ENCODE results near the gene POSTN.

The POSTN gene

DNA sequence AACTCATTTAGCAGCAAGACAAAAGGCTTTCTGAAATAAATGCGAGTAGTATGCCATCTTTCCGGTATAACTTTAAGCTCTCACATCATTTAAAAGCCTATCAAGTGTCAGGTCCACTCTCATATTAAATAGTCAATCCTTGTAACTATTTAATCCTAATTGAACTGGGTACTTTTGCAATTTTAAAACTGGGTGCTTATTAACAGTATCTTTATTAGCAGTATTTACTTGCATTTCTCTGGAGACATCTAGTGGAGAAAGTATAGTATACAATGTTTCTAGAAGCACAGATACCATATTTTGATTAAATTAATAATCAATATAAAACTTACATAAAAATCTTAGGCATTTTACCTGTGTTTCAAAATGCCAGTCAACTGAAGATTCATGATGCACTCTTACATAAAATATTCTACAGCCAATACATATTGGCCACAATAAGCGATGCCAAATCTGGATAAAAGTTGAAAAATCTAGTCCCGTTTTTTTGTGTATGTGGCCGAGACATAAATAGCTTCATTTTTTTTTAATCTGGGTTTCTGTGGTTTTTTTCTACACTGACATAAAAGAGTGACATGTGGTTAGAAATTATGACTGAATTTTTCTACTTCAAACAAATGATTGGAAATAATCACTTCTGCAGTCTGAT is 4.3 kb upstream of the POSTN start:
- no peak overlapping the region for H4K8ac ChIP-seq (ENCODE audit: low read depth, low read length)
- H2AK5ac ChIP-seq (ENCODE audit: low read length), result no peak overlapping the region
- H3K79me2 ChIP-seq (ENCODE audit: control insufficient read depth, insufficient read depth, low read length), result no peaks in the 10 kb centered on the region
- no peaks in the 10 kb centered on the region for H3K27me3 ChIP-seq (ENCODE audit: insufficient read depth, low read length, poor library complexity)
- H3K79me1 ChIP-seq (ENCODE audit: low read length), result no peaks in the 10 kb centered on the region
- H2BK5ac ChIP-seq (ENCODE audit: low read length), result no peak overlapping the region
- H3K36me3 ChIP-seq (ENCODE audit: control insufficient read depth, insufficient read depth, low read length), result no peaks in the 10 kb centered on the region
- H3K18ac ChIP-seq (ENCODE audit: low read length), result no peak overlapping the region
- H3K4me3 ChIP-seq (ENCODE audit: low read length), result no peak overlapping the region
- H3K56ac ChIP-seq (ENCODE audit: low read length), result no peak overlapping the region
- no peak overlapping the region for H3K9ac ChIP-seq (ENCODE audit: low read length)
- H3K27ac ChIP-seq (ENCODE audit: low read depth, low read length), result no peak overlapping the region
- H3K23ac ChIP-seq (ENCODE audit: low read length), result no peak overlapping the region
- no peak overlapping the region for H3K4me2 ChIP-seq (ENCODE audit: low read length)
- no peak overlapping the region for H3K4ac ChIP-seq (ENCODE audit: low read depth, low read length)
- H2BK120ac ChIP-seq (ENCODE audit: low read depth, low read length), result no peak overlapping the region
- DNase-seq, result no peak
- no peak overlapping the region for H2BK15ac ChIP-seq (replicated peaks; ENCODE audit: low read depth)
- no peaks in the 10 kb centered on the region for H3K4me1 ChIP-seq (ENCODE audit: control insufficient read depth, low read depth, low read length)
- no peak overlapping the region for H4K5ac ChIP-seq (ENCODE audit: low read length)
- WGBS (ENCODE audit: extremely low coverage, insufficient coverage, low lambda C conversion rate), result no CpG with 5 or more reads among the region's 5 CpGs

DNA sequence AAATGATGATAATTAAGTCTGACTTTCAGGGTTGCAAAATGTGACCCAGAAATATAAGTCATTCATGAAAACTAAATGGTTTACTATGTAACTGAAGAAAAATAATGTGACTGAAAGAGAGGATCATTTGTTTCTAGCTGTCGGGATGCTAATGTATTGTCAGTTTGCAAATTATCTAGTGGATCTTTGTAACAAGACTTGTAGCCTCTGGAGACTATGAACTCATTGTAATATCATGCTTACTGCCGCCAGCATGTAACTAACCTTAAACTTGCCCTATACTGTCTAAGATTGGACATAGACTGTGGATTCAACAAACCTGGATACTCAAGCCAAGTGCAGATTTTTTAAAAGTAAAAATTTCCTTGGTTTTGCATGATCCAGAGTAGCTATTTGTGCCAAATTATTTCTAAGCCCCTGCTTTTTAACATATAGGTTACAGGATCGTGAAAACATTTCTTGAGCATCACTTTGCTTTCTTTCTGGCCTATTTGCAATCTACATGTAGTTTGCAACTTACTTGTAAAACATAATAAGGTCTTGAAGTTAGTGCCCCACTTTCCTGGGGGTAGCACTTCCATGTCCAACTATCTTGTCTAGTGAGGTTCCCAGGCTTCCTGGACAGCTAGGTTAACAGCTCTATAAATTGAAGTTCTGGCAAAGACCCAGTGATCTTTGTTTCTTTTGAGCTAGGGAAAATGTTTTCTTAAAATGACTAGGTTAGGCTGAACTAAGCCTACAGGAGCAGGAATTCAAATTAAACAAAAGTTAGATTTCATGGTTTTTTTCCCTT is 3.3 kb upstream of the POSTN start:
- no CpG with 5 or more reads among the region's 3 CpGs for WGBS (ENCODE audit: extremely low coverage, insufficient coverage, low lambda C conversion rate)
- Histone ChIP-seq H3K4me3 (ENCODE audit: low read length) (no peak overlapping the region), H3K9ac (ENCODE audit: low read length) (no peak overlapping the region), H2BK5ac (ENCODE audit: low read length) (no peak overlapping the region), H3K27me3 (ENCODE audit: insufficient read depth, low read length, poor library complexity) (no peaks in the 10 kb centered on the region), H3K4me2 (ENCODE audit: low read length) (no peak overlapping the region), H2AK5ac (ENCODE audit: low read length) (no peak overlapping the region), H3K79me1 (ENCODE audit: low read length) (no peaks in the 10 kb centered on the region), H3K56ac (ENCODE audit: low read length) (no peak overlapping the region), H2BK120ac (ENCODE audit: low read depth, low read length) (no peak overlapping the region), H3K23ac (ENCODE audit: low read length) (no peak overlapping the region), H3K4me1 (ENCODE audit: control insufficient read depth, low read depth, low read length) (no peaks in the 10 kb centered on the region), H3K79me2 (ENCODE audit: control insufficient read depth, insufficient read depth, low read length) (no peaks in the 10 kb centered on the region), H3K27ac (ENCODE audit: low read depth, low read length) (no peak overlapping the region), H3K4ac (ENCODE audit: low read depth, low read length) (no peak overlapping the region), H4K8ac (ENCODE audit: low read depth, low read length) (no peak overlapping the region), H4K5ac (ENCODE audit: low read length) (no peak overlapping the region), H3K36me3 (ENCODE audit: control insufficient read depth, insufficient read depth, low read length) (no peaks in the 10 kb centered on the region), H2BK15ac (replicated peaks; ENCODE audit: low read depth) (peak overlapping the region; percentile 57), H3K18ac (ENCODE audit: low read length) (no peak overlapping the region)
- DNase-seq, result no peak

DNA sequence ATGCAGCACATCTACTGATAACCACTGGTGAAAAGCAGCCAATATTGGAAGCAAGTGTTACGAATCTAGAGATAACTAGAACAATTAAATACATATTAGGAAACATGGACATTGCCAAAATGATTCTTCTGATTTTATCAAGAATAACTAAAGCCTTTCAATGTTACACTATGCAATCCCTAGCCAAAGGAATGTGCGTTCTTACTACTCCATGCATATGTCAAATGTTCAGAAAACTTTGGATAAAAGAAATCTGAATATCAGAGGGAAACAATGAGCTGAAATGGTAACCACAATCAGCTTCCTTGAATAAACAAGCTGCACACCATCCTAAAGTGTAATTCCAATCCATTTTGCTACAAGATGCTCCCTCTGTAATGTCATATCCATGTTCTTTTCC is 951 bp upstream of the POSTN start:
- DNase-seq, result no peak
- H3K4ac ChIP-seq (ENCODE audit: low read depth, low read length), result no peak overlapping the region
- H3K79me2 ChIP-seq (ENCODE audit: control insufficient read depth, insufficient read depth, low read length), result no peaks in the 10 kb centered on the region
- H3K27ac ChIP-seq (ENCODE audit: low read depth, low read length), result no peak overlapping the region
- no peak overlapping the region for H4K5ac ChIP-seq (ENCODE audit: low read length)
- H4K8ac ChIP-seq (ENCODE audit: low read depth, low read length), result no peak overlapping the region
- H3K56ac ChIP-seq (ENCODE audit: low read length), result no peak overlapping the region
- WGBS (ENCODE audit: extremely low coverage, insufficient coverage, low lambda C conversion rate), result no CpG with 5 or more reads among the region's 2 CpGs
- H3K4me3 ChIP-seq (ENCODE audit: low read length), result no peak overlapping the region
- H3K18ac ChIP-seq (ENCODE audit: low read length), result no peak overlapping the region
- no peaks in the 10 kb centered on the region for H3K27me3 ChIP-seq (ENCODE audit: insufficient read depth, low read length, poor library complexity)
- no peak overlapping the region for H3K23ac ChIP-seq (ENCODE audit: low read length)
- H3K36me3 ChIP-seq (ENCODE audit: control insufficient read depth, insufficient read depth, low read length), result no peaks in the 10 kb centered on the region
- H2AK5ac ChIP-seq (ENCODE audit: low read length), result no peak overlapping the region
- H3K4me1 ChIP-seq (ENCODE audit: control insufficient read depth, low read depth, low read length), result no peaks in the 10 kb centered on the region
- H3K9ac ChIP-seq (ENCODE audit: low read length), result no peak overlapping the region
- no peak overlapping the region for H2BK15ac ChIP-seq (replicated peaks; ENCODE audit: low read depth)
- H3K4me2 ChIP-seq (ENCODE audit: low read length), result no peak overlapping the region
- no peak overlapping the region for H2BK5ac ChIP-seq (ENCODE audit: low read length)
- H2BK120ac ChIP-seq (ENCODE audit: low read depth, low read length), result no peak overlapping the region
- H3K79me1 ChIP-seq (ENCODE audit: low read length), result no peaks in the 10 kb centered on the region

DNA sequence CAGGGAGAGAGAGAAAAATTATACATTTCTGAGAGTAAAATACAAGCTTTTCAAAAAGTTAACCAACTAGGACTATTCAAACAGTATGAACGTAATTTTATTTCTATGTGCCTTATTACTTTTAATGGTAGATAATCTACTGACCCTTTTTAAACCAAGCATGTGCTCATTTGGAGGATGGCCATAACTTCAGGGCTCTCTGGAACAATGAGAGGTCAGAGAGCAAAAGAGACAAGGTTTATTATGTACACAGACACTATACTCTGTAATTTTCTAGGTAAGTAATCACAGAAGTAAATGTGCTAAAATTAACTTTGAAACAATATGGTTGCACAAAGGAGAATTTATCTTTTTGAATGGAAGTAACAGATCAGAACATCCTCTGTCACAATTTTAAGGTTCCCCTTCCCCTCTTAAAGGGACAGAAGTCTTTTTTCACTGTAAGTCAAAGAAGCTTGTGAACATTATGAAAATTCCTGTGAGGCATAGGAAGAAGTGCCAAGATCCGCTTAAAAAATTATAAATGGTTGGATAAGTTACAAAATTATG is 1.0 kb downstream of the POSTN start:
- Histone ChIP-seq H3K9ac (ENCODE audit: low read length) (no peak overlapping the region), H2AK5ac (ENCODE audit: low read length) (no peak overlapping the region), H4K5ac (ENCODE audit: low read length) (no peak overlapping the region), H3K56ac (ENCODE audit: low read length) (no peak overlapping the region), H3K36me3 (ENCODE audit: control insufficient read depth, insufficient read depth, low read length) (no peaks in the 10 kb centered on the region), H2BK120ac (ENCODE audit: low read depth, low read length) (no peak overlapping the region), H3K18ac (ENCODE audit: low read length) (no peak overlapping the region), H2BK5ac (ENCODE audit: low read length) (no peak overlapping the region), H3K79me2 (ENCODE audit: control insufficient read depth, insufficient read depth, low read length) (no peaks in the 10 kb centered on the region), H3K4ac (ENCODE audit: low read depth, low read length) (no peak overlapping the region), H3K27me3 (ENCODE audit: insufficient read depth, low read length, poor library complexity) (no peaks in the 10 kb centered on the region), H3K27ac (ENCODE audit: low read depth, low read length) (no peak overlapping the region), H3K4me3 (ENCODE audit: low read length) (no peak overlapping the region), H3K79me1 (ENCODE audit: low read length) (no peaks in the 10 kb centered on the region), H2BK15ac (replicated peaks; ENCODE audit: low read depth) (no peak overlapping the region), H3K4me1 (ENCODE audit: control insufficient read depth, low read depth, low read length) (no peaks in the 10 kb centered on the region), H3K4me2 (ENCODE audit: low read length) (no peak overlapping the region), H3K23ac (ENCODE audit: low read length) (no peak overlapping the region), H4K8ac (ENCODE audit: low read depth, low read length) (no peak overlapping the region)
- no CpG with 5 or more reads among the region's 2 CpGs for WGBS (ENCODE audit: extremely low coverage, insufficient coverage, low lambda C conversion rate)
- DNase-seq, result no peak

DNA sequence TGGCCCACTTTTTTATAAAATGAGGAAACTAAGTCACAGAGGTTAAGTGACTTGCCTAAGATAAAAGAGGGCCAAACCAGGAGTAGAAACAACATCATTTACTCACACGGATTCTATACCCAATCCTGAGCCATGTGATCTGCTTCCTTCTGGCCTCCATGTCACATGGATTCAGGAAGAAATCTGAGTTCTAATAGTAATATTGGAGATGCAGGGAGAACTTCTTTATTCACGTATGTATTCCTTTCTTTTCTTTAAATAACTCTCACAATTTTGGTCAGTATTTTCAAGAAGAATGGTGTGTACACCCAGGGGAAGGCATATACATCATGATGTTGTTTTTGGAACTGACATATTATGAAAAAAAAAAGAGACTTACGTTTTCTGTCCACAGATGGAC is 1.8 kb downstream of the POSTN start:
- Histone ChIP-seq H2BK120ac (ENCODE audit: low read depth, low read length) (no peak overlapping the region), H3K79me1 (ENCODE audit: low read length) (no peaks in the 10 kb centered on the region), H3K36me3 (ENCODE audit: control insufficient read depth, insufficient read depth, low read length) (no peaks in the 10 kb centered on the region), H4K8ac (ENCODE audit: low read depth, low read length) (no peak overlapping the region), H3K4me1 (ENCODE audit: control insufficient read depth, low read depth, low read length) (no peaks in the 10 kb centered on the region), H2AK5ac (ENCODE audit: low read length) (no peak overlapping the region), H2BK5ac (ENCODE audit: low read length) (no peak overlapping the region), H3K4ac (ENCODE audit: low read depth, low read length) (no peak overlapping the region), H3K56ac (ENCODE audit: low read length) (no peak overlapping the region), H4K5ac (ENCODE audit: low read length) (no peak overlapping the region), H3K79me2 (ENCODE audit: control insufficient read depth, insufficient read depth, low read length) (no peaks in the 10 kb centered on the region), H2BK15ac (replicated peaks; ENCODE audit: low read depth) (no peak overlapping the region), H3K27ac (ENCODE audit: low read depth, low read length) (no peak overlapping the region), H3K9ac (ENCODE audit: low read length) (no peak overlapping the region), H3K23ac (ENCODE audit: low read length) (no peak overlapping the region), H3K4me3 (ENCODE audit: low read length) (no peak overlapping the region), H3K4me2 (ENCODE audit: low read length) (no peak overlapping the region), H3K18ac (ENCODE audit: low read length) (no peak overlapping the region), H3K27me3 (ENCODE audit: insufficient read depth, low read length, poor library complexity) (no peaks in the 10 kb centered on the region)
- no CpG with 5 or more reads among the region's 3 CpGs for WGBS (ENCODE audit: extremely low coverage, insufficient coverage, low lambda C conversion rate)
- DNase-seq, result no peak

Measured in mesendoderm (in vitro differentiated cells).